Heart right ventricle (tissue), 16 donors: ENCODE results near the gene ADCY5. TPM values are rescaled to one million over a fixed set of nuclear protein-coding genes. Genes with fewer than 3 reads are reported as not detected.

Experiments used
- ATAC-seq, 8 donors: fragments of 200-7000 bp; cut with Tn5 transposase; one replicate each; pipeline ENCODE4 v1.9.1; 2020; ENCODE audit warnings: mild to moderate bottlenecking in 8 of 8, moderate library complexity in 8 of 8, moderate number of reproducible peaks in 1 of 8
- DNase-seq, 2 donors: peaks; one replicate each; pipeline ENCODE4 v3.0.0-alpha.2; 2020
- H3K27ac ChIP-seq, 10 donors: fragments of 200-600 bp; sonication (generic) in 2 of 10; one replicate each; pipeline versions ENCODE4 v1.5.0 to v1.8.0; 2020 to 2022; ENCODE audit warnings: mild to moderate bottlenecking in 3 of 10
- H3K27me3 ChIP-seq, 7 donors: fragments of 200-600 bp; one replicate each; pipeline ENCODE4 v1.8.0; 2021 to 2022; ENCODE audit warnings: mild to moderate bottlenecking in 2 of 7
- H3K36me3 ChIP-seq, 9 donors: fragments of 200-600 bp; sonication (generic) in 1 of 9; one replicate each; pipeline versions ENCODE4 v1.5.0 to v1.8.0; 2020 to 2022; ENCODE audit warnings: mild to moderate bottlenecking in 2 of 9
- H3K4me1 ChIP-seq, 9 donors: fragments of 200-600 bp; sonication (generic) in 1 of 9; one replicate each; pipeline versions ENCODE4 v1.5.0 to v1.8.0; 2020 to 2022; ENCODE audit warnings: mild to moderate bottlenecking in 4 of 9
- H3K4me3 ChIP-seq, 10 donors: fragments of 200-600 bp; sonication (generic) in 2 of 10; one replicate each; pipeline versions ENCODE4 v1.5.0 to v1.8.0; 2020 to 2022; ENCODE audit warnings: mild to moderate bottlenecking in 7 of 10, moderate library complexity in 2 of 10
- H3K9me3 ChIP-seq, 11 donors: fragments of 200-600 bp in 10 of 11; sonication (generic) in 2 of 11; one replicate each; pipeline versions ENCODE4 v1.5.0 to v1.8.0; 2013 to 2022; ENCODE audit warnings: mild to moderate bottlenecking in 2 of 11, control low read depth in 1 of 11, moderate library complexity in 1 of 11
- WGBS, 2 donors: extraction: QIAGEN DNeasy Blood & Tissue Kit; methylation state at CpG; one replicate each; pipeline ENCODE4 v1.1.7; 2013; ENCODE audit warnings: inconsistent platforms in 1 of 2; 5-methylcytosine and 5-hydroxymethylcytosine counted together
- intact Hi-C, 10 donors: fragments of 100-400 bp; cut with DNase I; formaldehyde crosslinking; loops; one replicate each; pipeline versions ENCODE4 v1.11.1 to v1.14.2; 2022
- polyA plus RNA-seq, 2 donors: library from polyadenylated mRNA; stranded (reverse); fragments of 200-250 nt; gene quantifications; one replicate each; pipeline ENCODE4 v1.2.3, GENCODE V29; 2013
- total RNA-seq, 10 donors: library from RNA; stranded (reverse); fragmentation: NEBNext Ultra II Directional in 3 of 10; extraction: Animal tissue kit (Norgen Biotek cat#: 25700) in 3 of 10; gene quantifications; one replicate each; pipeline versions ENCODE4 v1.2.1 to v1.2.4, GENCODE V29; 2021 to 2023
- TF ChIP-seq, protein P1 (sequence below), 9 donors: fragments of 200-600 bp; sonication (generic) in 2 of 9; IDR thresholded peaks; one replicate each; pipeline versions ENCODE4 v1.5.0 to v1.8.0; 2021 to 2022; ENCODE audit warnings: antibody characterized with exemption in 9 of 9, mild to moderate bottlenecking in 5 of 9, moderate library complexity in 1 of 9
- donor health status: Arrhythmogenic right ventricular cardiomyopathy.
- donor health status: ischemic (EF 13 %, LVEDD 7.1; RV severe dilation, severe dysfunction).
- donor health status: healthy with polysubstance abuse.
- donor health status: DM: no; HTN: yes; CAD: no.
- donor health status: DM: no; HTN: no; CAD: no.
- donor health status: ischemic (EF 25% LVEDD 6.9; RV normal size, moderate dysfunction).
- donor health status: ischemic (EF 25% LVEDD 5.7; RV mildly dilated, moderate dysfunction).
- donor health status: healthy.
- donor health status: DM: yes; HTN: yes; CAD: no.
- donor health status: Ischemic cardiomyopathy.
- donor health status: ischemic (EF 35%, LVEDD 5.7; RV mildly dilated, moderate dysfunction).
- donor health status: nonischemic (EF 11% LVEDD 7.7; RV severe dilation, severe dysfunction).
- donor health status: DM: yes; HTN: yes; CAD: no.
- donor health status: PGD.
- donor health status: ischemic (EF 29% LVEDD 5.4; RV normal size, mild dysfunction).
- donor health status: nonischemic (EF 23%, LVEDD 6.1; RV moderate dilation, normal function).

ADCY5 gene
- total and polyA plus RNA-seq, 12 donors, result 37.2 to 245 (median 198) TPM

DNA sequence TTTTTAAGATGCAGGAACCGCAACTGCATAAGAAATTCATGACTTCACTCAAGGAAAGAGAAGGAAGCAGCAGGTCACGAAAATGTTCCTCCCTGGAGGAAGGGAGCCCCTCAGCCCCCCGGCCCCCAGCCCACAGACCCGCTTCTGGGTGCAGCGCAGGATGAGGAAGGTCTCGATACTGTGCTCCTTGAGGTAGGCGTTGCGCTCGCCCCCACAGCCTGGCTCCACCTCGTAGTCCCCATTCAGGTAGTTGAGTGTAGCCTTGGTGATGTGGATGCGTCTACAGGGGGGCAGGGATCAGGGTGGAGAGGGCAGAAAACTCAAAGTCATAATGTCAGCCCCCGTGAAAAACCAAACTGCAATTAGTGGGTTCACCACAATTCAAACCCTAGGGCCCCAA, 121.4 kb downstream of the ADCY5 start:
- TF ChIP-seq, protein P1, sequence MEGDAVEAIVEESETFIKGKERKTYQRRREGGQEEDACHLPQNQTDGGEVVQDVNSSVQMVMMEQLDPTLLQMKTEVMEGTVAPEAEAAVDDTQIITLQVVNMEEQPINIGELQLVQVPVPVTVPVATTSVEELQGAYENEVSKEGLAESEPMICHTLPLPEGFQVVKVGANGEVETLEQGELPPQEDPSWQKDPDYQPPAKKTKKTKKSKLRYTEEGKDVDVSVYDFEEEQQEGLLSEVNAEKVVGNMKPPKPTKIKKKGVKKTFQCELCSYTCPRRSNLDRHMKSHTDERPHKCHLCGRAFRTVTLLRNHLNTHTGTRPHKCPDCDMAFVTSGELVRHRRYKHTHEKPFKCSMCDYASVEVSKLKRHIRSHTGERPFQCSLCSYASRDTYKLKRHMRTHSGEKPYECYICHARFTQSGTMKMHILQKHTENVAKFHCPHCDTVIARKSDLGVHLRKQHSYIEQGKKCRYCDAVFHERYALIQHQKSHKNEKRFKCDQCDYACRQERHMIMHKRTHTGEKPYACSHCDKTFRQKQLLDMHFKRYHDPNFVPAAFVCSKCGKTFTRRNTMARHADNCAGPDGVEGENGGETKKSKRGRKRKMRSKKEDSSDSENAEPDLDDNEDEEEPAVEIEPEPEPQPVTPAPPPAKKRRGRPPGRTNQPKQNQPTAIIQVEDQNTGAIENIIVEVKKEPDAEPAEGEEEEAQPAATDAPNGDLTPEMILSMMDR (IDR thresholded peaks at IDR 0.05), result no peak
- 82 to 83% methylated on average over 12 of the region's 12 CpGs for WGBS, 2 donors
- peaks cover 15 to 82% (median 44%) of the 10 kb centered on the region in 9 donors for H3K4me1 ChIP-seq
- peaks cover 0 to 36% (median 0%) of the 10 kb centered on the region in 9 donors for H3K36me3 ChIP-seq
- ATAC-seq (no peak), DNase-seq (no peak)
- no peak overlapping the region for H3K4me3 ChIP-seq
- H3K27me3 ChIP-seq, result no peaks in the 10 kb centered on the region
- H3K9me3 ChIP-seq, result no peaks in the 10 kb centered on the region
- peak overlapping the region in 4 of 10 donors; percentile 20 to 96 (median 50) for H3K27ac ChIP-seq
- intact Hi-C loops, result loop anchor here in 8 of 10 donors (5.0 kb wide), 2 partner anchors 120 to 230 kb away; partner anchors contain the start of gene ADCY5 (in 1 of the 8)

DNA sequence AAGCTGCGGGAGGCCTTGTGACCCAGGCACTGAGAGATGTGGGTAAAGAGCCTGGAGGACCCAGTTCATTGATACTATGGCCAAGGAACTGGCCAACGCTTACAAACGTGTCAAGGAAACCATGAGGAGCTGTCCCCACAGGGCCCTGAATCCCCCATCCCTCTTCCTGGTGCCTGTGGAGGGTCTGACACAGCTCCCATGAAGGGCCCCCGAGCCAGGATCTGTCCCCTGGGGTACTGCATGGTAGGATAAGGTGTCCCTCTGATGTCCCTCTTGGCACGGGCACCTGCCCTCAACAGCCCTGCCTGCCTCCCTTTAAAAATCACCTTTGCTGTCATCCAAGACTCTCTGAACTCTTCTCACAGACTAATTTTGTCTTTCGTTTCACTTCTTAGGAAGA, 122.4 kb downstream of the ADCY5 start:
- TF ChIP-seq, protein P1 (IDR thresholded peaks at IDR 0.05), result no peak
- Histone ChIP-seq H3K27ac (peak overlapping the region in 6 of 10 donors; percentile 20 to 67 (median 44)), H3K27me3 (no peaks in the 10 kb centered on the region), H3K9me3 (no peaks in the 10 kb centered on the region), H3K36me3 (peaks cover 0 to 44% (median 0%) of the 10 kb centered on the region in 9 donors), H3K4me3 (no peak overlapping the region), H3K4me1 (peaks cover 14 to 78% (median 35%) of the 10 kb centered on the region in 9 donors)
- no peak for DNase-seq
- 54 to 63% methylated on average over 6 of the region's 6 CpGs for WGBS, 2 donors
- no peak for ATAC-seq
- intact Hi-C loops, result loop anchor here in 8 of 10 donors (5.0 kb wide), 2 partner anchors 121 to 231 kb away; partner anchors contain the start of gene ADCY5 (in 1 of the 8)

DNA sequence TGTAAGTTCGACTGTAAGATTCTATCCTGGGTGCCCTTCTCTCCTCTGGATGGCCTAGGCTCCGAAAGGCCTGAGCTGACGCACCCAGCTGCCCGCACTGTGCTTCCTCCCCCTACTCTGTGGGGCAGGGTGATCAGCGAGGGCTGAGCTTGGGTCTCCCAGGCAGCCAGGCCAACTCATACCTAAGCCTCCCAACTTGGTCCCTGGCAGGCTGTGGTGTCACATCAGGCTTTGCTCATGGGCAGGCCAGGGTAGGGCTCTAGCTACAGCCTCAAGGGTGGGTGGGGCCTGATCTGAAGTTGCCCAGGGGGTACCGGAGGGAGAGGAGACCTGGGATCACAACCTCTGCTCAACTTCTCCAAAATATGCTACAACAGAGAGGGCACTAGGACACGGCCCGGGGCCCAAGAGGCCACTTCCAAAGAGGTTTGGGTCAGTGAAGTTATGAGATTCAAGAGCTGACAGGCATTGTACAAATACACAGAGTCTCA, 123.1 kb downstream of the ADCY5 start:
- 81 to 88% methylated on average over 8 of the region's 8 CpGs for WGBS, 2 donors
- Histone ChIP-seq H3K4me3 (peak overlapping the region in 1 of 10 donors; percentile 3), H3K4me1 (peaks cover 9 to 78% (median 31%) of the 10 kb centered on the region in 9 donors), H3K36me3 (peaks cover 0 to 50% (median 0%) of the 10 kb centered on the region in 9 donors), H3K27me3 (no peaks in the 10 kb centered on the region), H3K9me3 (no peaks in the 10 kb centered on the region), H3K27ac (peak overlapping the region in 5 of 10 donors; percentile 51 to 72 (median 58))
- intact Hi-C loops, result loop anchor here in 8 of 10 donors (5.0 kb wide), 2 partner anchors 121 to 231 kb away; partner anchors contain the start of gene ADCY5 (in 1 of the 8)
- no peak for DNase-seq
- TF ChIP-seq, protein P1 (IDR thresholded peaks at IDR 0.05), result no peak
- no peak for ATAC-seq

DNA sequence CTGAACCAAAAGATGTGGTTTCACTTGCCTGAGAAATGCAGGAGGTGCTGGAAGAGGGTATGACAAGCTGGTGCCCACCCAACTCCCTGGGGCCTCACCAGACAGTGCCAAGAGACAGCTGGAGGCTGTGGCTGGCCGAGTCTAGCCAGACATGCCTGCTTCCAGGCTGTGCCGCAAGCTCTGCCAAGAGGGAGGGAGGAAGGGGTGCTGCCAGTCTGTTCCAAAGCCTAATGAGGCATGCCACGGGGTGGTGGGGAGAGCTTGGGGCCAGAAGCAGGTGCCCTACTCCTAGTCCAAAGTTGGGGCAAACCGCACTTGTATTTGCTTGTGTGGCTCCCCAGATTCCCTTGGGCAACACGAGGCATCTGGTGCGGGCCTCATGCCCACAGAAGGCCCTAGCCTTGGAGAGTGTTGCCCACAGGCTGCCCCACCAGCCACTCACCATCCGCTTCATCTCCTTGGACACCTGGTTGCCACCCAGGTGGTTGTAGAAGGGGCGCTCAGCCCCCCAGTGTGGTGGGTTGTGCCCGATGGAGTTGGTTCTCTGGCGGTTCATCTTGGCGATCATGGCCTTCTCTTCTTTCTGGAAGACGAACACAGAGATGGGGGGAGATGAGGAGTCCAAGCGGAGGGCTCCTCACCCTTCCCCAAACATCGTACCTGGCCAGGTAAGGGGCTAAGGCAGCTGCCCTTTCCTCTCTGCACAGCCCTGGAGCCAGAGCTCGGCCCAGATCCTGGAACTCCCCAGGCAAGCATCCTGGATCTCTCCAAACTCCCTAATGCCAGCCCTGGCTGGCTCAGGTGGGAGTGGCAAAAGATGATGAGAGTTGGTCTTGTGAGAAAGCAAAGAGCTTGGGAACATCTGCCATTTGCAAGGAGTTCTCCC, 123.8 kb downstream of the ADCY5 start:
- Histone ChIP-seq H3K4me1 (peaks cover 5 to 78% (median 27%) of the 10 kb centered on the region in 9 donors), H3K36me3 (peaks cover 0 to 57% (median 0%) of the 10 kb centered on the region in 9 donors), H3K9me3 (no peaks in the 10 kb centered on the region), H3K27ac (peak overlapping the region in 7 of 10 donors; percentile 33 to 72 (median 54)), H3K4me3 (peak overlapping the region in 1 of 10 donors; percentile 3), H3K27me3 (no peaks in the 10 kb centered on the region)
- 78 to 80% methylated on average over 15 of the region's 15 CpGs for WGBS, 2 donors
- ATAC-seq, result peak; percentile 23 to 73 (median 50)
- intact Hi-C loops, result loop anchor here in 8 of 10 donors (5.0 kb wide), 2 partner anchors 122 to 232 kb away; partner anchors contain the start of gene ADCY5 (in 1 of the 8)
- TF ChIP-seq, protein P1 (IDR thresholded peaks at IDR 0.05), result no peak
- DNase-seq, result peak in 1 of 2 donors; percentile 57
